ENCODE data around the gene MMEL1.

The MMEL1 gene

DNA sequence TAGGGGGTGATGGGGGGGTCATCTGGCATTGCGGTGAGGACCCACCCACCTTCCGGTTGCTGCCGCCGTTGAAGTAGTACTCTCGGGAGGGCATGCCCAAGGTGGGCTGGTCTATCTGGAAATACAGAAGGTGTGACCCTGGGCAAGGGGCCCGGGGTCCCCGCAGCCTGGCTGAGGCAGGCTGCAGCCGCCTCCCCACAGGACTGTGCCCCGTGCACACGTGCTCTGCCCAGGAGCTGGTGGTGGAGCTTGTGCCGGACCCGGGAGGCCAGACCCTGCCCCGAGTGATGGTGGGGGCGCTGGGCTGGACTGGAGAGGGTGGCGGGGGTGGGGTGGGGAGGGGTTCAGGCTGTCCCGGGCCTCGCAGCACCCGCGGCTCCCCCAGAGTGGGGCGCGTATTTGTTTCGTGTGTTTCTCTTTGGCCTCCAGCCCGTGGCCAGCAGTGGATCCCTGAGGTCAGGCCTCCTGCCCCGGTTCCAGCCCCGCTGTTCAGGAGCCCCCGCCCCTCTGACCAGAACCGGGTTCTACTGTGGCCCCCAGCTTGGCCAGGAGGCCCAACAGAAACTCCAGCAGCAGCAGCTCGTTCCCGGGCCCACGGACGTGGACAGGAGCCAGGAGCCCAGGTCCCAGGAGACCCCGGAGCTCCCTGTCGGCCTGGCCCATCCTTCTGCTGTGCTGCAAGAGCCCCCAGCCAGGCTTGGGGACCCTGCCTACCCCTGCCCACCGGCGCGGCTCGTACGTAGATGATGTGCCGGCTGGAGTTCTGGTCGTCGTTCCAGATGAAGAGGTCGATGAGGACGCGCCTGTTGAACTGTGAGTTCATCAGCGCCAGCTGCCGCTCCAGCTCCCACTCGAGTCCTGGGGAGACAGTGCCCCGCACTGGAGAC, 27.1 kb downstream of the MMEL1 start:
- TF ChIP-seq, protein P1, sequence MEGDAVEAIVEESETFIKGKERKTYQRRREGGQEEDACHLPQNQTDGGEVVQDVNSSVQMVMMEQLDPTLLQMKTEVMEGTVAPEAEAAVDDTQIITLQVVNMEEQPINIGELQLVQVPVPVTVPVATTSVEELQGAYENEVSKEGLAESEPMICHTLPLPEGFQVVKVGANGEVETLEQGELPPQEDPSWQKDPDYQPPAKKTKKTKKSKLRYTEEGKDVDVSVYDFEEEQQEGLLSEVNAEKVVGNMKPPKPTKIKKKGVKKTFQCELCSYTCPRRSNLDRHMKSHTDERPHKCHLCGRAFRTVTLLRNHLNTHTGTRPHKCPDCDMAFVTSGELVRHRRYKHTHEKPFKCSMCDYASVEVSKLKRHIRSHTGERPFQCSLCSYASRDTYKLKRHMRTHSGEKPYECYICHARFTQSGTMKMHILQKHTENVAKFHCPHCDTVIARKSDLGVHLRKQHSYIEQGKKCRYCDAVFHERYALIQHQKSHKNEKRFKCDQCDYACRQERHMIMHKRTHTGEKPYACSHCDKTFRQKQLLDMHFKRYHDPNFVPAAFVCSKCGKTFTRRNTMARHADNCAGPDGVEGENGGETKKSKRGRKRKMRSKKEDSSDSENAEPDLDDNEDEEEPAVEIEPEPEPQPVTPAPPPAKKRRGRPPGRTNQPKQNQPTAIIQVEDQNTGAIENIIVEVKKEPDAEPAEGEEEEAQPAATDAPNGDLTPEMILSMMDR (IDR thresholded peaks at IDR 0.05; ENCODE audit: control extremely low read depth, extremely low read depth, low read depth, missing control alignments): no peak
- POLR2A ChIA-PET: no interaction called here
- no peak for DNase-seq (ENCODE audit: extremely low spot score)
- CTCF ChIA-PET: interaction anchor here (1.1 kb wide), 2 partner anchors 15 to 21 kb away, joined by 3 to 4 read pairs; no protein-coding TSS in a partner anchor

- POLR2A ChIA-PET: no interaction called here
- CTCF ChIA-PET: interaction anchor here (1.1 kb wide), 2 partner anchors 15 to 22 kb away, joined by 3 to 4 read pairs; no protein-coding TSS in a partner anchor
- TF ChIP-seq, protein P1 (IDR thresholded peaks at IDR 0.05; ENCODE audit: control extremely low read depth, extremely low read depth, low read depth, missing control alignments): no peak
- DNase-seq (ENCODE audit: extremely low spot score): no peak
These were observed 27.8 kb downstream of the MMEL1 start for GRCh38 chr1:2604844-2605508.

GRCh38 chr1:2604156-2604843, 28.5 kb downstream of the MMEL1 start:
- TF ChIP-seq, protein P1 (IDR thresholded peaks at IDR 0.05; ENCODE audit: control extremely low read depth, extremely low read depth, low read depth, missing control alignments): no peak
- no peak for DNase-seq (ENCODE audit: extremely low spot score)
- ChIA-PET POLR2A (no interaction called here), CTCF (interaction anchor here (1.1 kb wide), 1 partner anchor 16 kb away, joined by 4 read pairs; no protein-coding TSS in a partner anchor)

GRCh38 chr1:2603521-2604155, 29.2 kb downstream of the MMEL1 start:
- POLR2A ChIA-PET: no interaction called here
- TF ChIP-seq, protein P1 (IDR thresholded peaks at IDR 0.05; ENCODE audit: control extremely low read depth, extremely low read depth, low read depth, missing control alignments): no peak
- CTCF ChIA-PET: no interaction called here
- DNase-seq (ENCODE audit: extremely low spot score): no peak

- TF ChIP-seq, protein P1 (IDR thresholded peaks at IDR 0.05; ENCODE audit: control extremely low read depth, extremely low read depth, low read depth, missing control alignments): no peak
- DNase-seq (ENCODE audit: extremely low spot score): no peak
- CTCF ChIA-PET: no interaction called here
- POLR2A ChIA-PET: no interaction called here
These were observed 29.8 kb downstream of the MMEL1 start for GRCh38 chr1:2602866-2603520.

Data from GM10248 (cell line).